Retinal pigment epithelial cell (primary cell): ENCODE data around the gene KLF6.

Experiments used
- DNase-seq: peaks from one replicate; pipeline ENCODE4 v3.0.0-alpha.2; 2010; ENCODE audit warnings: low read depth
- H3K4me3 ChIP-seq: 2 replicates; pipeline ENCODE4 v1.5.1; 2011; ENCODE audit warnings: mild to moderate bottlenecking, low read length, control low read depth, moderate library complexity
- CTCF ChIP-seq: conservative IDR thresholded peaks from 2 replicates; pipeline ENCODE4 v1.5.1; 2011; ENCODE audit warnings: low read depth, low read length, control low read depth, inconsistent platforms

KLF6 gene

GRCh38 chr10:3829156-3830050 is 44.4 kb upstream of the KLF6 start:
- peak overlapping the region; percentile 33 for H3K4me3 ChIP-seq
- no peak for DNase-seq
- no peak for TF ChIP-seq CTCF

GRCh38 chr10:3828404-3829155 is 43.6 kb upstream of the KLF6 start:
- TF ChIP-seq CTCF: no peak
- DNase-seq: no peak

GRCh38 chr10:3827768-3828403 is 42.9 kb upstream of the KLF6 start:
- no peak for TF ChIP-seq CTCF
- no peak overlapping the region for H3K4me3 ChIP-seq
- no peak for DNase-seq

More at GRCh38 chr10:3828404-3829155, 43.6 kb upstream of the KLF6 start:
- peak overlapping the region; percentile 33 for H3K4me3 ChIP-seq

GRCh38 chr10:3827266-3827665 is 42.3 kb upstream of the KLF6 start:
- DNase-seq: no peak
- TF ChIP-seq CTCF: no peak
- no peak overlapping the region for H3K4me3 ChIP-seq

- DNase-seq: no peak
- no peak for TF ChIP-seq CTCF
- H3K4me3 ChIP-seq: no peak overlapping the region
Measured at GRCh38 chr10:3825862-3826351, 40.9 kb upstream of the KLF6 start.

GRCh38 chr10:3825244-3825643 is 40.2 kb upstream of the KLF6 start:
- no peak for TF ChIP-seq CTCF
- DNase-seq: peak; percentile 67
- no peak overlapping the region for H3K4me3 ChIP-seq
